Activated gamma-delta T cell treated with Interleukin-2 at 50 U/mL for 16 hours (primary cell): ENCODE measurements around the gene NEDD4L.
A peak's percentile ranks its signal among the peaks of the same experiment; 100 is the strongest.

ENCODE experiments used
- DNase-seq: peaks from one replicate; pipeline ENCODE4 v3.0.0-alpha.2; 2020

NEDD4L gene

DNA sequence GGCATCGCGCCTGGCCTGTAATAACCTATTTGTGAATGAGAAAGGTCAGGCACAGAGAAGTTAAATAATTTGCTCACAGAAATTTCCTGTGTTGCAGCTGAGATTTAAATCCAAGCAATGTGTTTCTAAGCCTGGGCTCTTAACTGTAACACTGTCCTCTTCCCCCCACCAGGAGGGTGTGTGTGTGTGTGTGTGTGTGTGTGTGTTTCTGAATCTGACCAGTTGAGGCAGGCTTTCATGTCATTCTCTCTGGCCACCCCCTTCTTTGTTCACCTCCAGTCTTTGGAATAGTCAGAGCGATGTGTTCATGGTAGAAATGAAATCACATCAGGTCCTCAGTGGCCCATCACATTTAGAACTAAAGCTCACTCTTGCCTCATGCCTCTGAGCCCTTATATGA, 81.2 kb downstream of the NEDD4L start:
- DNase-seq = no peak

DNA sequence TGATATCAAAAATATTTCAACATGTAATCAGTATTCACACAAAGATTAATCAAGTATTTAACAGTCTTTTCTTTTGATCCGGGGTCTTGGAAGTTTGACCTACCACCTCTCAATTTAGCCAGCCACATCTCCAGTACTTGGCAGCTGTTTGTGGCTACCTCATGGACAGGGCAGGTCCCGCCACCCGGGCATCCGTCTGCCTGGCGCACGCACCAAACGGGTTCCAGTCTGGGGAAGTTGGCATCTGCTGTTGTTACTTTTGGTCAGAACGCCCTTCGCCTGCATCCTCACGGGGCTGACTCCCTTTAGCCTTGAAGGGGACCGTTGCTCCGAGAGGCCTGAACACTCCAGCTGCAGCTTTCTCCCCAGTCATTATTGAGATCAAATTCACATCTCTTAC, 81.7 kb downstream of the NEDD4L start:
- no peak for DNase-seq

DNA sequence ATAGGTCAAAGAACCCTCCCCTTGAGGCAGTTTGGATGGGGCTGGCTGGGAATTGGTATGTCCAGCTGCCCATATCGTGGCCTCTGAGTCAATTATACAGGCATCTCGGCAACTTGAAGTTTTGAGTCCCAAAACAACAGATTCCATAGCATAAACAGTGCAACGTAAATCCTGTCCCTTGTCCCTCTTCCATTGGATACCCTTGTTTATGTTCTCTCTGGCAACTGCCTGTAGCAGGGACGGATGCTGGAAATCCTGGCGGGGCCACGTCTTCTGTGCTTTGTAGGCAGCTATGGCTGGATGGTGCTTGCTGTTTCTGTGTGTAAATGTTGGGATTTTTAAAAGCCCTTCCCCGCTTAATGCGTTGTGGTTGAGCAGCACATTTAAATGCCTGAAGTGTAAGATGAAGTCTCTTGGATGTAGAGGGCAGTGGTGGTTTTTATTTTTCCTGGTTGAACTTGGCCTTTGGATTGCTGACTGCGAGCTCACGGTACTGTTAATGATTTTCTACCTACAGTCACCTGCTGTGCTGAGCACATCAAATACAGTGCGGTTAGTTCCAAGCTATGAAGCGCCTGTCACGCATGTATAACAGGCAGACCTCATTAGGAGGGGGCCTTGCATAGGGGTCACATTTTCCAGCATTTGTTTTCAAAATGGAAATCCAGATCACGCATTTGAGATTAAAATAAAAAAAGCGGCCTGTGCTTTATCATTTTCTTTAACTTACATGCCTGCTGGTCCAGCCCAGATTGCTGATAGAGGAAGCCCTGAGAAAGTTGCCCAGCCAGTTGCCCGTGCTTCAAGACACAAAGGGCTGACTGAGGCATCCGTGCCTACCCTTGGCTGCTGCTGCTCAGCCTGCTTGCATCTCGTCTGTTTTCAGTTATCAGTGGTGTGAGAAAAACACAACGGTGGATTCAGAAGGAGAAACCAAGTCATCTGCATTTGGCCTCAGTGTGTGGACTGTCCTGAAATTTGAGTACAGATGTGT, 84.7 kb downstream of the NEDD4L start:
- DNase-seq = no peak

DNA sequence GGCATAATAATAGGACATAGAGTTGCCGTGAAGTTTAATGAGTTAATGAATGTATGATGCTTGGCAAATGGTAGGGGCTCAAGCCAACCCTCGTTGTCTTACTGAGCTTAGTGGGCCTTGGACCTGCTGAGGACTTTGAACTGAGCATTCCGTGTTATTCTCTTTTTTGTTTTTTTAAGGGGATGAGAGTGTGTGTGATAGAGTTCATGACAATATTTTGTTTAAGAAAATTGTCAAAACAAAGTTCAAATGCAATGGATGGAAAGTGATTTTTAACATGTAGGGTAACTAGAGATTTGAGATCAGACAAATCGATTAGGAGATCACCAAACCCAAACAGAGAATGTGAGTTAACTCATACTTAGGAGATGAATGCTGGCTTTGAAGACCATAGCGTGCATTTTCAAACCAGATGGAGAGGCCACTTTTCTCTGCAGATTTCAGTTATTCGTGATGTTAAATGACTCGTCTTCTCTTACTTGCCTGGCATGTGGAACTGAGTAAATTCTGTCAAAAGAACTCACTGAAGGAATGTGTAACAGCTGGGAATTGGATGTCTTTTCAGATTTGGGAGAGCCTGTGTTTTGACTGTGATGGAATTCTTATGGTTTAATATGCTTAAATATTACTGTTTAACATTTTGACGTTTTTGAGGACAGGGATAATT, 88.7 kb downstream of the NEDD4L start:
- no peak for DNase-seq

DNA sequence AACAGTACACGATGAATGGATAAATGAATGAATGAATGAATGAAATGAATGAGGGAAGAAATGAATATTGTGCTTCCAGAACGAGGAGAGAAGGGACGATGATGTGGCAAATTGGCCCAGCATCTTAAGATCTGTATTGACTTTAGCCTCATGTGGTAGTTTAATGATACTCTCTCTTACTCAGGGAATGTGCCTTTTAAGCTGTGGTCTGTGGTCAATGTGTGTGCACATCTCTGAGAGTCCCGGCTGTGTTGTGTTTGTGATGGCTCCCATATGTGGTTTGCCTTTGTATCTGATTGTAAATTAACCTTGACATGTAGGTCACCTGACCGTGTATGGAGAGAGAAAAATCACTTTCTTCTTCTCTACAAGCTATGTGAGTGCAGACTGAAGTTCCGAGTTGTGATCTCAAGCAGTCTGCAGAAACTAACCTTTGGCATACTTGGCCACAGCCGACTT, 91.2 kb downstream of the NEDD4L start:
- no peak for DNase-seq

DNA sequence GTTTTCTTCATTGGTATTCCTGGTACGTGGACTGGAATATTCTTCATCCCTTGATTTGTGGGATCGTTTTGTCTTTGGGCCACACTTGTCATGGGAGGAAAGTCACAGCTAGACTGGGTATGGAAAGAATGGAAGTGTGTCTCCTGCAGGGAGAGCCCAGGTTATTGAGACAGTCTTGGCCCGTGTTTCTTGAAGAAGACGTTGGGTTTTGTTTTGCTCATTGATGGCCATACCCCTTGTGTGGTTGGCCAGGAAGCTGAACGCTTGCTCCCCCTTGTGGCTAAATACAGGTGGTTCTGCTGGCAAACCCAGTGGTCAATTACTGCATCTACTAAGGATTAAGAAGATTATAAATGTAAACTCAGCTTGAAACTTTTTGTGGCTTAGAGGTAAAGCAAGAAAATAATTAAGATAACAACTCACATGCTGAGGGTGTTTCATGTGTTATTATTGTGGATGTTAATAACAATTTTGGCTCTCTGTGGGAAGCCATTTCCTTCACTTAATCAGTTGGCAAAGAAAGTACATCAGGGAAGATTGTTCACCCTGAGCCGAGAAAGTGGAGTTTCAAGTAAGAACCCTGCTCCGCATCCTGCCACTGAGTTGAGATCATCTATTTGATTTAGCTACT, 91.8 kb downstream of the NEDD4L start:
- DNase-seq = peak; percentile 44

DNA sequence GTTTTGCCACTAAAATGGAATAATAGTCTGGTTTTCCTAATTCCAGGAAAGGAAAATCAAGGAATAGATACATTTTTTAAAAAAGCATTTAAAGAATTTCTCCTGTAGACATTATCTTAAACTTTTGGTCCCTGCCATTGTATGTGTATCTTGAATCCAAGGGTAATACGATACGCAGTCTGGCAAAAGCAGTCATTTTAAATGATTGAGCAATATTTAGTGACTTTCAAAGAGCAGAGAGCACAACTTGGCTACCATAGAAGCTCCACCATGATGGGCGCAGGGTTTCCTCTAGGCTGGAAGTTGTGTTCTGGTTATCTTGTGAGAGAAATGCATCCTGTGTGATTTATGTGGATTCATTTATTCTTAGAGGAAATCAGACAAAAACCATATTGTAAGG, 92.9 kb downstream of the NEDD4L start:
- no peak for DNase-seq

DNA sequence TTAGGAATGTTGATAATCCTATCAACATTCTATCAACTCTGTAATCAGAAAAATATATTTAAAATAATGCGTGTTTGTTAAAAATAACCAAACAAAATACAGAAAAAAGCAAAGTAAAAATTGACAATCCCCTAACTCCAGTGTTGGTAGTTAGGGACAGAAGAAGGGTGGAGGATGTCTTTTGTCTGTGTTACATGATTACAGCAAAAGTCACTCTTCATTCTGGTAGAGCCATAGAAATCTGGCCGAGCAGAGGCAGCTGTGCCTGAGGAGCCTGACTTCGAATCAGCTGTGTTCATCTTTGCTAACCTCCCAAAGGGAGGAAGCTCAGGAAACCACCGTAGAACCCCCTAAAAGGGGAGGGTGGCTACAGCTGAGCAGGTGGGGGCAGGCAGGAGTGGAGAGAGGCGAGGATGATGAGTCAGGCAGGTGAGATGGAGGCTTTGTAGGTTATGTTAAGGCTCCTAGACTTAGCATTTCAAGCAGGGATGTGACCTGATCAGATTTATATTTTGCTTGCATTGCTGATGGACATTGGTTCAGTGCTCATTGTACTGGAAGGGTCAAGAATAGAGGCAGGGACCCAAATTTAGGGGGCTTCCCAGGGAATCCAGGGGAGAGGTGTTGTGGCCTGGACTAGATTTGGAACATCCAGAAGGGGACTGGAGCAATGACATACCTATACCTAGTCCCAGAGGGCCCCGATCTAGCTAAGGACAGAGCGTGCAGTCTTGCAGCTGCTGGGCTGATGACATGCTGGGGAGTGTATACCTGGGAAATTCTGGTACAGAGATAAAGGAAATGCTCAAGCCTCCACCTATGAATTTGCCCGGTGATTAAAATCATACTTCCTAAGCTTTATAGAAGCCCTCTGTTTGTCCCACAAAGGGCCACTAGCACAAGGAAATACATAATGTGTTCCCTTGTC, 95.7 kb downstream of the NEDD4L start:
- DNase-seq = no peak

DNA sequence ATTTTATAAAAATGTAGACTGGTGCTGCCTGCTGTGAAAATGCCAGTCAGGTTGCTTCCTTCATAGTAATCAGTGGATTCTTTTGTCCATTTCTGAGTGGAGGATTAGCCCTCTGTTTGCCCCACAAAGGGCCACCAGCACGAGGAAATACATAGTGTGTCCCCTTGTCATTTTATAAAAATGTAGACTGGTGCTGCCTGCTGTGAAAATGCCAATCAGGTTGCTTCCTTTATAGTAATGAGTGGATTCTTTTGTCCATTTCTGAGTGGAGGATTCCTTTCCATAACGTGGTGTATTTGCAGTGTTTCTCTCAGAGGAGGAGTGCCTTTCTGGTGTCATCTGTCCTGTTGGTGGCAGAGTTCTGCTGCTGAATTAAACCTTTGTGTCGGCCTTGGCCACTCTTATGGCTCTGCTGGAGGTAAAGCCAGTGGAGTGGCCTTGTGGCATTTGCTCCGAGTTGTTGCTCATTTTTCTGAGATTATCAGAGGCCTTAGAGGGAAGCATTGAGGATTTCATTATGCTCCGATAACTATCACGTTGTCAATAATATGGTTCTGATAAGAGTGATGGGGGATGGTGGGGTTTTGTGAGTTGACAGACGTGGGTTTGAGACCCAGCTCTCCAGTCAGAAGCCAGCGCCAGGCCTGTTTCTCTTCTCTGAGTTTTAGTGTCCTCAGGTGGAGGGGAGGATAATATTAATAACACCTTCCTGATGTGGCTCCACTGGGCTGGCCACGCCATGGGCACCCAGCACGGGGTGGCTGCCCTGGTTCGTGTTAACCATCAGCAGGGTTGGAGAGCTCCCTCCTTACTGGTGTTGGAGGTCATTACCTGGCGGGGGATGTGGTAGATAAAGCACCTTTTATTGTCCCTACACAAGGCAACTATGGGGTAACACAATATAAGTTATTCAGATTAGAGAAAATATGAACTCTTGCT, 96.6 kb downstream of the NEDD4L start:
- DNase-seq = no peak

DNA sequence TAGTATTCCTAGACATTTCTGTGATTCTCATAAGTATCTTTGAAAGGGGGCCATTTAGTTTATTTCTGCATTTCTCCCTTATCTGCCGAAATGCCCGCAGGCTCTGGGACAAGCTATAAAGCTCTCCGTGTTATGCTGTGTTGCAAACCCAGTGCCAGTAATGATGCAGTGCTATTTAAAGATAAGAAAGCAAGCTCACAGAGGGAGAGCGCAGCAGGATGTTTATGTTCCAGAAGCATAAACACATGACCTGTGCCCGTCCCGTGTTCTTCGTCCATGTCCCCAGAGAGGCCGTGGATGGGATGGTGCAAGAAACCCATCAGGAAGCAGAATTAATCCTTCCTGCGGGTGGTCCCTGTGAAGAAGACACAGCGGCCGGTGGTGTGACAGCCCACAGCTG, 99.4 kb downstream of the NEDD4L start:
- DNase-seq = no peak

DNA sequence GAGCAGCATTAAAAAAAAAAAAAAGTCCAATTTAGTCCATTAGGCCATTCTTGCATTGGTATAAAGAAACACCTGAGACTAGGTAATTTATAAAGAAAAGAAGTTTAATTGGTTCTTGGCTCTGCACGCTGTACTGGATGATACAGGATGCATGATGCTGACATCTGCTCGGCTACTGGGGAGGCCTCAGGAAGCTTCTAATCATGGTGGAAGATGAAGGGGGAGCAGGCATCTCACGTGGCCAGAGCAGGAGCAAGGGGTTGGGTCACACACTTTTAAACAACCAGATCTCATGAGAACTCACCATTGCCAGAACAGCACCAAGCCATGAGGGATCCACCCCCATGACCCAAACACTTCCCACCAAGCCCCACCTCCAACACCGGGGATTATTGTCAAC, 100.1 kb downstream of the NEDD4L start:
- no peak for DNase-seq

DNA sequence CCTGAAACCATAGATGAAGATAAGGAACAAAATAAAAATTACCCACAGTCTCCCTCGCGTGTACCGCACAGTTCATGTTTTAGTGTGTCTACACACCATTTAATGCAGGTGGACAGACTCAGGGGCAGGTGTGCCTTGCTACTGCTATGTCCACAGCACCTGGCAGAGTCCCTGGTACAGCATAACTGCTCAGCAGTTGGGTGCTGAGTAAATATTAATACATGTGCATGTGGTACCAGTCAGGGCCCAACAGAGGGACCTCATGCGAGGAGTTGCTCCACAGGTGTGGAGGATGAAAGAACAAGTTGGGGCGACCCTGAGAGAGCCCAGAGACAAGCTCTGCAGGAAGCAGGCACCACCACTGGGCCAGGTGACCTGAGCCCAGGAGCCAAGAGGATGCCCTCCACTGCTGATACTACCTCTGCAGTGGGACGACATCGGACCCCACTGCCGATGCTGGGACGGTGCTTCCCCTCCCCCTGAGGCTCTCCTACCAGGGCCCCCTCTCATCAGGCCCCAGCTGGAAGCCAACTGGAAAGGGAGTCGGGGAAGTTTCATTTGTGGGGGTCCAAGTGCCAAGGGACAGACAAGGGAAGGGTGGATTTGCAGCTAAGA, 100.8 kb downstream of the NEDD4L start:
- DNase-seq = no peak

DNA sequence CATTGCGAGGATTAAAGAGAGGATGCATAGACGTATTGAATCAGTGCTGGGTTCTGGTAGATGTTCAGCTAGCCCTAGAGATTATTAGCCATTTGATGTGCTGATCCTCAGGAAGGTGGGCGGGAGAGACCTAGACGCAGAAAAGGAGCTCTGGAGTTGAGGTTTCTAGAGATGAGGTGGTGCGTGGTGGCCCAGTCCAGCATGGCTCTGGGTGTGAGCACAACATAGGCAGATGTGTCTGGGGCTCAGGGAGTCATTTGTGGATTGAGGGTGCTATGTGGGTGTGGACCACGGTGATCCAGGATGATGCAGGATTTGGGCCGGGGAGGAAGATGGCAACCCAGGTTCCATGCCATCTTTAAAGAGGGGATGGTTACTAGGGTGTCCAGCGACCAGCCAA, 102.1 kb downstream of the NEDD4L start:
- no peak for DNase-seq

DNA sequence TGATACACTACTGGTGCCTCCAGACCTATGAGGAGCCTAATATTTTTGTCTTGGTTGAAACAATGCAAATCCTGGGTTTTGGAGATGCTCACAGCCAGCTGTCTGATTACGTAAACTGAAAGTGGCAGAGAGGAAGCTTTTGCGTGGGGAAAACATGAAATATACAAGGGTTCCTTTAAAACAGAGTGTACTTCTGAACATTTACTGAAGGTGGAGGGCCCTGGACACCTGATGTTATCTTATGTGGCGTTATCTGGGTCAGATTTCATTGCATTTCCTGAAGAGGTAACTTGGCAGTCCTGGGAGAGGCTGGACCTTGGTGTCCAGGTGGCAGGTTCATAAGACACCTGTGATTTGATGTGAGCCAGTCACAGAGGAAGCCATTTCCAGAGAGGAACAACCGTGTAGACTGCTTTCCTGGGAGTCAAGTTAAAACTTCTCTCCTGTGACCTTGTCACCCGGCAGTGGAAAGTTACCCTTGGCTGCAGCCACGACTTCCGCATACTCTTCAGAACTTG, 105.0 kb downstream of the NEDD4L start:
- no peak for DNase-seq

DNA sequence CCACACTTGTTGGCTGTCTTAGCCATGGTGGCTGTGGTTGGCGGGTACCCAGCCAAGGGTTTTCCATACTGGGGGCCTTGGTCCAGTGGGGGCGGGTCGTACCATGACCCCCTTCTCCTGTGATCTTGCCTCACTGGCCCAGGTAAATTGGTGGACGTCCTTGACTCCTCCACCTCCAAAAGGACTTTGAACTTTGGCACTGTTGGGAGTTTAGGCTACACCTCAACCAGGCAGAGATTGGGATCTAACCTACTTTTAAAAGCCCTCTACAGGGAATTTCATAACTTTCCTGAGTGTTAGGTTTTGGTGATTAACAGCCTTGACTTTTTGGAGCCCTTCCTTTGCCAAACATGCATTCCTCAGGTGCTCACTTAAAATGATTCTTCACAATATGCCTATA, 106.7 kb downstream of the NEDD4L start:
- no peak for DNase-seq

DNA sequence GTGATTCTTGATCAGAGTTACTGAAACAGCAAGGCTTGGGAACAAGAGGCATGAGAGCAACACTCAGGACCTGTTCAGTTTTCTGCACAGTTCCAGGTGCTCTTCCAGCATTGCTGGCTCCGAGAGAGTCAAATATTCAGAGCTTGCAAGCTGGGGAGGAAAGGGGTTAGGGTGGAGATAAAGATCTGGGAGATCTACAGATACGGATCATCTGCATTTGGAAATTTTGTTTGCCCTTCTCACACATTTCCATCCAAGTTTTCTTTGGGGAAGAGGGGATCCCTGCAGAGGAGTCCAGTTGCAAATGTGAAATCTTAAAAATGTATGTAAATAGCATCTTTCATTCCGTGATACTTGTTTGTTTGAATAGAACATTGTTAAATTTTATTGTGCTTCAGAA, 108.2 kb downstream of the NEDD4L start:
- no peak for DNase-seq

DNA sequence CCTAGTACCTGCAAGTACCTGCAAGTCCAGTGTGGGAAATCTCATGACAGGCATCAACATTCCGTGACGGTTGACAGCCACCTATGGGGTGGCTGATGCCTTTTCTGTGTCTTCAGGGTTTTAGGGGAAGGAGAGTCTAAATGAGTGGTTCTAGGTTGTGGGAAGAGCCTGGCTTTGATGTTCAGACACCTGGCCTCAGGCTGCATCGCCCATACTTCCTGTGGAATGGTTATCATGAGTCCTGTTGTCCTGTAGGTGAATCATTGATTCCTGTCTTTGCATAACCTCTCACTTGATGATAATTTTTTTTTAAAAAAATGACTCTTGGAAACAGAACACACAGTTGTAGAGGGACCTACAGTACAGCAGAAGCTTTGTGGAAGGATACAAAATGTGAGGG, 108.9 kb downstream of the NEDD4L start:
- no peak for DNase-seq

DNA sequence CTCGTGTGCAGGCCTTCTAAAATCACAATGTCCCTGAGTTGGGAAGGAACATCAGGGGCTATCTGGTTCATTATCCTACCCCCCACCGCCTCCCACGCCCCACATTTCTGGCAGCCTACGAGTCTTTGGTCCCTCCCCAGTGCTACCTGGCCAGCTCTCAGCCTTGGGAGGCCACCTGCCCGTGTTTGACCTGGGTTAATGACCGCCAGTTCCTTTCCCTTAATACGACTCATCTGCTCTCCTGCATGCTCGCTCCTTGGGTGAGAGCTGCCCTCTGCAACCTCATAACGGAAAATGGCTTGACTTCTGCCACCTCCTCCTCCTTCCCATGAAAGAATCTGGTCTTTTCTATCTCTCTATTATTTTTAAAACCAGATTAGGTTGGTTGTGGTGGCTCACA, 112.5 kb downstream of the NEDD4L start:
- DNase-seq = no peak

DNA sequence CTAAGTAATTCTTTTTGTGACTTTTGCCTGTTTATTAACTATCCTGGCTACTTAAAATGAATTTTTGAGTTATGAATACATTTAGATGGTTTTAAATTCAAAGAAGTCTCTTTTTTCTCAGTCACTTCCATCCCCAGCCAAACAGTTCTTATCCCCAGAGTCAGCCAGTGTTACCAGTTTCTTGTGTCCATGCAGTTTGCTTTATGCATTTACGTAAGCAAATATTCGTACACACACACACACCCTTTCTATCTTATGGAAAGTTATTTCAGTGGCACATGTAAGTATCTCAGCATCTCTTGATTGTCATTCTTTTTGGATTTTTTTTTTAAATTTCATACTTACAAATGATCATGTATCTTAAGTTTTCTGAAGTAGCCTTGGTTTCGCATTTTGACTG, 113.2 kb downstream of the NEDD4L start:
- no peak for DNase-seq

DNA sequence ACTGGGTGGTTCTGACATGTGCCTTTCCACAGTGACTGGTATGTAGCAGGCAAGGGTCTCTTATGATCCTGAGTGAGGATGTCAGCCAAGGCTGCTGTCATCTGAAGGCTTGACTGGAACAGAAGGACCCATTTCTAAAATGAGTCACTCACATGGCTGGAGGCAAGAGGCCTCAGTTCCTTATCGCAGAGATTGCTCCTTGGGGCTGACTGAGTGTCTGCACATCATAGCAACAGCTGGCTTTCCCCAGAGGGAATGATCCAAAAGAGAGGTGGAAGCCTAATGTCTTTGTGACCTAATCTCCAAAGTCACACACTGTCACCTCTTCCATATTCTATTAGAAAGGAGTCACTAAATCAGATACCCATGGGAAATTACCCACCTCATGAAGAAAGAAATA, 114.0 kb downstream of the NEDD4L start:
- no peak for DNase-seq

DNA sequence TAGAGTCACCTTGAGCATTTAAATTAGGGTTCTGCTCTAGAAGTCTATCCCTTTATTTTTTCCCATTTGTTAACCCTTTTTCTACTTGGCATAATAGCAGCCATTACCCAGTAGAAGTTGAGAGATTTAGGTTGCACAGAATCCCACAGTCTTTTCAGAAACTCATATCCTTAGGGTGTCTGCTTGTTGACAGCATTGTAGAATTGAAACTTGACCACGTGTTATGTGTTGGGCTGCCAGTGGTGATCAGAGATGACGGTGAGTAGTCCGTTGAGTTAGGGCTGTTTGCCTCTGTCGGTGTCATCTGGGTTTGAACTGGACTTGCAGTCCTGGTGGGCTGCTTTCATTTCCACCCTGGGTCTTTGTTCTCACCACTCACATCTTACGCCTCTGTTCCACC, 114.4 kb downstream of the NEDD4L start:
- no peak for DNase-seq
